Mucosa of descending colon (tissue), 3 donors: Measurements from ENCODE around the gene SLC9A2. TPM values are rescaled to one million over a fixed set of nuclear protein-coding genes. Genes with fewer than 3 reads are reported as not detected.

Experiments used
- ATAC-seq: fragments of 200-7000 bp; cut with Tn5 transposase; one replicate; pipeline ENCODE4 v1.9.1; 2020; ENCODE audit warnings: mild to moderate bottlenecking, moderate library complexity
- DNase-seq, 3 donors: peaks; one replicate each; pipeline ENCODE4 v3.0.0-alpha.2; 2020
- H3K36me3 ChIP-seq: fragments of 200-600 bp; one replicate; pipeline ENCODE4 v1.8.0; 2021; ENCODE audit warnings: low read depth, mild to moderate bottlenecking
- H3K4me1 ChIP-seq: fragments of 200-600 bp; one replicate; pipeline ENCODE4 v1.8.0; 2021; ENCODE audit warnings: low read depth, mild to moderate bottlenecking
- H3K4me3 ChIP-seq: fragments of 200-600 bp; one replicate; pipeline ENCODE4 v1.8.0; 2021; ENCODE audit warnings: mild to moderate bottlenecking
- H3K9me3 ChIP-seq: fragments of 200-600 bp; one replicate; pipeline ENCODE4 v1.8.0; 2021; ENCODE audit warnings: mild to moderate bottlenecking
- intact Hi-C, 2 donors: fragments of 100-400 bp; cut with DNase I in 1 of 2; cut with micrococcal nuclease in 1 of 2; formaldehyde crosslinking; loops; one replicate each; pipeline versions ENCODE4 v1.11.0 to v1.11.1; 2022; cut with DNase I, micrococcal nuclease
- total RNA-seq, 3 donors: library from RNA; stranded (reverse); fragmentation: NEBNext Ultra II Directional in 2 of 3; extraction: Animal tissue kit (Norgen Biotek cat#: 25700) in 2 of 3; gene quantifications; one replicate each; pipeline versions ENCODE4 v1.2.1 to v1.2.4, GENCODE V29; 2021 to 2023
- TF ChIP-seq, protein P1 (sequence below): fragments of 200-600 bp; IDR thresholded peaks from one replicate; pipeline ENCODE4 v1.8.0; 2022; ENCODE audit warnings: antibody characterized with exemption, mild to moderate bottlenecking
- donor health status: DM: no; HTN: no; CAD: no; lungs with moderate emphysema.
- donor health status: DM: no; HTN: no; CAD: no.
- donor health status: DM: no; HTN: yes; CAD: no.

SLC9A2 gene
- total RNA-seq, 3 donors from 2014 or later, result 32.2 to 92.9 (median 67.1) TPM

- Histone ChIP-seq H3K4me1 (peaks cover 18% of the 10 kb centered on the region), H3K9me3 (no peaks in the 10 kb centered on the region), H3K4me3 (no peak overlapping the region), H3K36me3 (no peaks in the 10 kb centered on the region)
- no peak for ATAC-seq
- intact Hi-C loops, result no loop called here
- no peak for DNase-seq
- TF ChIP-seq, protein P1, sequence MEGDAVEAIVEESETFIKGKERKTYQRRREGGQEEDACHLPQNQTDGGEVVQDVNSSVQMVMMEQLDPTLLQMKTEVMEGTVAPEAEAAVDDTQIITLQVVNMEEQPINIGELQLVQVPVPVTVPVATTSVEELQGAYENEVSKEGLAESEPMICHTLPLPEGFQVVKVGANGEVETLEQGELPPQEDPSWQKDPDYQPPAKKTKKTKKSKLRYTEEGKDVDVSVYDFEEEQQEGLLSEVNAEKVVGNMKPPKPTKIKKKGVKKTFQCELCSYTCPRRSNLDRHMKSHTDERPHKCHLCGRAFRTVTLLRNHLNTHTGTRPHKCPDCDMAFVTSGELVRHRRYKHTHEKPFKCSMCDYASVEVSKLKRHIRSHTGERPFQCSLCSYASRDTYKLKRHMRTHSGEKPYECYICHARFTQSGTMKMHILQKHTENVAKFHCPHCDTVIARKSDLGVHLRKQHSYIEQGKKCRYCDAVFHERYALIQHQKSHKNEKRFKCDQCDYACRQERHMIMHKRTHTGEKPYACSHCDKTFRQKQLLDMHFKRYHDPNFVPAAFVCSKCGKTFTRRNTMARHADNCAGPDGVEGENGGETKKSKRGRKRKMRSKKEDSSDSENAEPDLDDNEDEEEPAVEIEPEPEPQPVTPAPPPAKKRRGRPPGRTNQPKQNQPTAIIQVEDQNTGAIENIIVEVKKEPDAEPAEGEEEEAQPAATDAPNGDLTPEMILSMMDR, result no peak
Measured at GRCh38 chr2:102737431-102737830, 118.1 kb downstream of the SLC9A2 start.

- TF ChIP-seq, protein P1, result no peak
- no peaks in the 10 kb centered on the region for H3K4me1 ChIP-seq
- no peak for DNase-seq
- no peaks in the 10 kb centered on the region for H3K9me3 ChIP-seq
- intact Hi-C loops, result no loop called here
- ATAC-seq, result no peak
- no peaks in the 10 kb centered on the region for H3K36me3 ChIP-seq
- no peak overlapping the region for H3K4me3 ChIP-seq
Measured at GRCh38 chr2:102743259-102743658, 123.9 kb downstream of the SLC9A2 start.

DNA sequence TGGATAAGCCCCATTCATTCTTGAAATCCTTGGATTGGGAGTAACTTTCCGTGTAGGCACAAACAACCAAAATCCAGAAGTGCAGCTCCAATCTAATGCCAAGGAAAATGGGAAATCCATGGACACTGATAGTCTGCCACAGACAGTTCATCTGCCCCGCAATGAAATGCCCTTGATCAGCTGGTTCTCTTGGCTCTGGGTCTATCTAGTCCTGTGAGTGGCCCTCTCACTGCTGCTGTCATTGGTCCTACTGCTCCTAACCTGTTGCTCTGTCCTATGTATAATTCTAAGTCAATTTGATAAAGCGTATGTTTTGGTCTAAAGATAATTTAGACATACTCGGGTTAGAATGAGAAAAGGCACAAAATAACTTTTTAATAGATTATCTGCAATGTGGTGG is 128.8 kb downstream of the SLC9A2 start:
- intact Hi-C loops, result no loop called here

DNA sequence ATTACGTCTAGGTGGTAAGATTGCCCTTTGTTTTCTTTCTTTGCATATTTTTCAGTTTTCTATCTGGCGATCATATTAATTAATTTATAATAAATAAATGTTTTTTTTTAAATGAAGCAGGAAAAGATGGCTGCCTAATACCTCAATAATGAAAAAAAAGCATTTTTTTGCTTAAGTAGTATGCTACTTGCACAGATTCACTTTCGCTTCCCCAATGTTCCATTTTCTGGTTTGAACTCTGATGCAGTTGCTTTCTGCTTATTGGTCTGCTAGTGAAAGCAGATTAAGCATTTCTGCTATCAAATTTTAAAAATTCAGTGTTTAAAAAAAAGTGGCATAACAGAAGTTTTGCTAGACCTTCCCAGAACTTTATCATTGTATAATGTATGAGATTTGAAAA is 130.6 kb downstream of the SLC9A2 start:
- TF ChIP-seq, protein P1, result no peak
- intact Hi-C loops, result loop anchor here in 1 of 2 donors (10.0 kb wide), 1 partner anchor 55 kb away; no protein-coding TSS in a partner anchor
- DNase-seq (no peak), ATAC-seq (no peak)
- Histone ChIP-seq H3K36me3 (no peaks in the 10 kb centered on the region), H3K4me3 (no peak overlapping the region), H3K4me1 (no peaks in the 10 kb centered on the region), H3K9me3 (no peaks in the 10 kb centered on the region)

More for the DNA sequence above, 128.8 kb downstream of the SLC9A2 start:
- Histone ChIP-seq H3K36me3 (no peaks in the 10 kb centered on the region), H3K4me1 (no peaks in the 10 kb centered on the region), H3K4me3 (no peak overlapping the region), H3K9me3 (no peaks in the 10 kb centered on the region)
- ATAC-seq, result no peak
- DNase-seq, result no peak
- TF ChIP-seq, protein P1, result no peak

- intact Hi-C loops, result loop anchor here in 1 of 2 donors (10.0 kb wide), 1 partner anchor 51 kb away; no protein-coding TSS in a partner anchor
- ATAC-seq (peak; percentile 50), DNase-seq (peak in 1 of 3 donors; percentile 26)
Measured at GRCh38 chr2:102753563-102754159, 134.3 kb downstream of the SLC9A2 start.

More at GRCh38 chr2:102753563-102754159, 134.3 kb downstream of the SLC9A2 start:
- no peaks in the 10 kb centered on the region for H3K4me1 ChIP-seq
- no peaks in the 10 kb centered on the region for H3K9me3 ChIP-seq
- TF ChIP-seq, protein P1, result peak; percentile 77
- H3K36me3 ChIP-seq, result no peaks in the 10 kb centered on the region
- no peak overlapping the region for H3K4me3 ChIP-seq
